CD4-positive, alpha-beta T cell treated with Interleukin-15 for 1 hour (primary cell): Measurements from ENCODE around the gene REX1BD.
"Not testable (repeated sequence)": the region's sequence is repeated elsewhere in the genome, so short reads cannot be mapped to it uniquely, and the experiment has no call there.

Experiments
- DNase-seq: peaks from one replicate; pipeline ENCODE4 v3.0.0-alpha.2; 2020

The REX1BD gene

GRCh38 chr19:18588611-18589379 is at the start of gene REX1BD:
Gene REX1BD, plus strand, starts transcription at chr19:18588798. Its CDS starts 4 bp downstream, at chr19:18588802.
- DNase-seq: peak; percentile 88

DNA sequence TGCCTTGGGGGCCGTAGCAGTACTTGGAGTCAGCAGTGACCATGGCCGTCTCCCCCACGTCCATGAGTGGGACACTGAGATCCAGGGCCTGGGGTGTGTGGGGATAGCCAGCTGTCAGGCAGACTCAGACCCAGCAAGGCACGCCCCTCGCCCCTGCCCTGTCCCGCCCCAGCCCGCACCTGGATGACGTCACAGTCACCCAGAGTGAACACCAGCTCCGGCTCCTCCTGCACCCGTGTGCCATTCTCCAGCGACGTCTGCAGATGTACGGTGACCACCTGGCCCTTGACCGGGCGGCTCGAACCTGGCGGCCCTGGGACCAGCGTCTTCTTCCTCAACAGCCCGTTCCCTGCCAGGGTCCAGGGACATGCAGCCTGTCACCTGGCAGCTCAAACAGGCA is 49.2 kb upstream of the REX1BD start:
- no peak for DNase-seq

GRCh38 chr19:18540200-18540599 is 48.4 kb upstream of the REX1BD start:
- not testable (repeated sequence) for DNase-seq

GRCh38 chr19:18541258-18541991 is 47.2 kb upstream of the REX1BD start:
- DNase-seq: no peak

DNA sequence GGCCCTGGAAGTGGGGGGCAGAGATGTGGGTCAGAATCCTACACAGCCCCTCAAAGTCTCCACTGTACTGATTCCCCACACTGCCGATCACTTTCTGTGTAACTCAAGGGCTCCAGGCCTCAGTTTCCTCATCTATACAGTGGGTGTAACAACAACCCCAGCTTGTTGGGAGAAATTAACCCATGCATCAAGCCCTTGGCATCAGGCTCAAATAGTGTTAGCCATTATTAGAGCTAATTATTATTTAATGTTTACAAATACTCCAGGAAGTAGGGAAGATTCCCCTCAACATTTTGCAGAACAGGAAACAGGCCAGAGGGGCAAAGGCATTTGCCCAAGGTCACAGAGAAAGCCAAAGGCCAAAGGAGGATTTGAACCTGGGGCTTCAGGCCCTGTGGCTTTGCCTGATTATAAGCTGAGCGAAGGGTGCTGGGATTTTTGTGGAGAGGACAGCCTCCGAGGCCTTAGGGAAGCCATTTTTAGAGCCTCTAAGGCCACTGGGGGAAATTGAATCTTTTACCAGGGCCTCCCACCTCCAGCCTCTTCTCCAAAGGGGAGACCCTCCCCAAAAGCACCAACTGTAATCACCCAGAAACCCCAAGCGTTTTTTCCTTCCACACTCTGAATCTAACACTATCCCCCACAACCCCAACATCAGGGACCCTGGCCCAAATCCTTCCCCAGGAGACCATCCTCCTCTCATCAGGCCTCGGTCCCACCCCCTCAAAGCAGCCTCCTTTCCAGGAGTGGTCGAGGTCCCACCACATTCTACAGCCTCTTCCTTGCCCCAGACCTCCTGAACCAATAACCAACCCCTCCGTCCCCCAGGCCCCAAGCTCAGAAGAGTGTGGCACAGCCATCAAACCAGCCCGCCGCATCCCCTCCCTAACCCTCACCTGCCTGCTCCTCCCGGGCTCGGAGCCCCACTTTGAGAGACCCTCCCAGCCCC is 46.3 kb upstream of the REX1BD start:
- DNase-seq: no peak

GRCh38 chr19:18542941-18543813 is 45.4 kb upstream of the REX1BD start, which contains the start of gene FKBP8:
Gene FKBP8, minus strand, starts transcription at chr19:18543573. Its CDS starts 1,603 bp downstream, at chr19:18541970.
- DNase-seq: peak; percentile 92

- DNase-seq: peak; percentile 87
Observed at GRCh38 chr19:18543814-18544475, 44.7 kb upstream of the REX1BD start.

DNA sequence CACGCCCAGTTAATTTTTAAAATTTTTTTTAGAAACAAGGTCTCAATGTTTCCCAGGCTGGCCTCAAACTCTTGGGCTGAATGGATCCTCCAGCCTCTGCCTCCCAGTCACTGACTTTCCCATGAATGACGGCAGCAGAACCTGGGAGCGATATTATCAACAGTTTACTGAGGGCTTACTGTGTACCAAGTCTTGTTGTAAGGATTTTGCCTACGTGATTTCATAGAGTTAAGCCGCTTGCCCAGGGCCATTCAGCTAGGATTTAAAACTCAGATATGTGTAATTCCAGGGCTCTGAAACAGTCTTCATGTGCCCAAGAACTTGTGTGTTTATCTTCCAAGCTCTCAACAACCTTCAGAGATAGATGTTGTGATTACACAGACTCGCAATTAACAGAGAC is 37.0 kb upstream of the REX1BD start:
- DNase-seq: no peak

- peak; percentile 99 for DNase-seq
Observed at GRCh38 chr19:18557411-18558201, 31.0 kb upstream of the REX1BD start, which contains the start of gene KXD1. Gene KXD1, plus strand, starts transcription at chr19:18557870. Its CDS starts 4,187 bp downstream, at chr19:18562057.

GRCh38 chr19:18558202-18558555 is 30.4 kb upstream of the REX1BD start:
- DNase-seq: no peak

DNA sequence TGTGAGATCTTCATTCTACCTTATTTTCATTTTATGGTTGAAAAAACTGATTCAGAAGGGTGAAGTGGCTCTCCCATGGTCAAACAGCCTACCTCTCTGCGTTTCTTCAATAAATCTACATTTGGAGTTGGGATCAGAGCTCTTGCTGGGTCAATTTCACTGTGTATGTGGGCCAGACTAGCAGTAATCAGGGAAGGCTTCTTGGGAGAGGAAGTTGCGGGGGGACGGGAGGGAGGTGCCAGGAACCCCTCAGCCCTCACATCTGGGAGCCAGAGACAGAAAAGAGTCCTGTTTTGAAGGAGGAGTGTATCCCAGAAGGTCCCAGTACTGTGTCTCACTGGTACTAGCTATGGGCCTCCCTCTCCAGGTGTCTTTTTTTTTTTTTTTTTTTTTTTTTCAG is 30.0 kb upstream of the REX1BD start:
- no peak for DNase-seq

DNA sequence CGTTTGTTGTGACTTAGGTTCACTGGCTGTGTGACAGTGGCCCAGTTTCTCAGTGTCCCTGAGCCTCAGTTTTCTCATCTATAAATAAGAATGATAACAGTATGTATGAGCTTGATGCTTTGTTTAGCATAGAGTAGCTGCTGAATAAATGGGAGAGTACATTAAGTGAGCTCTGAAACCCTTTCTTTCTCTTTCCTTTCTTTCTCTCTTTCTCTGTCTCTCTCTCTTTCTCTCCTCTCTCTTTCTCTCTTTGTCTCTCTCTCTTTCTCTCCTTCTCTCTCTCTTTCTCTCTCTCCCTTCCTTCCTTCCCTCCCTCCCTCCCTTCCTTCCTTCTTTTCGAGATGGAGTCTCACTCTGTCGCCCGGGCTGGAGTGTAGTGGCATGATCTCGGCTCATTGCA is 28.9 kb upstream of the REX1BD start:
- DNase-seq: no peak

GRCh38 chr19:18562086-18562485 is 26.5 kb upstream of the REX1BD start:
- DNase-seq: no peak

- no peak for DNase-seq
Observed at GRCh38 chr19:18566953-18567352, 21.6 kb upstream of the REX1BD start.

DNA sequence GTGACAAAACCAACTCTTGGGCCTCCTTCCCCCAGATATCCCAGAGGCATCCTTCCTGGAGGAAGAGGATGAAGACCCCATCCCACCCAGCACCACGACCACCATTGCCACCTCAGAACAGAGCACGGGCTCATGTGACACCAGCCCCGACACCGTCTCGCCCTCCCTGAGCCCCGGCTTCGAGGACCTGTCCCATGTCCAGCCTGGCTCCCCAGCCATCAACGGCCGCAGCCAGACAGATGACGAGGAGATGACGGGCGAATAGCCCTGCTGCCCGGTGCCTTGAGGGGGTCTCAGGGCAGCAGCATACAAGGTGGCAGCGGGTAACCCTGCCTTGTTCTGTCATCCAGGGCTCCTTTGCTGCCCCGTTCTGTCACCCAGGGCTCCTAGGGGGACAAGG is 20.2 kb upstream of the REX1BD start:
- DNase-seq: no peak

GRCh38 chr19:18571564-18572344 is 16.8 kb upstream of the REX1BD start, which contains the start of gene UBA52:
Gene UBA52, plus strand, starts transcription at chr19:18571857. Its CDS starts 1,444 bp downstream, at chr19:18573301.
- DNase-seq: peak; percentile 98

GRCh38 chr19:18574691-18575291 is 13.8 kb upstream of the REX1BD start:
- DNase-seq: no peak

DNA sequence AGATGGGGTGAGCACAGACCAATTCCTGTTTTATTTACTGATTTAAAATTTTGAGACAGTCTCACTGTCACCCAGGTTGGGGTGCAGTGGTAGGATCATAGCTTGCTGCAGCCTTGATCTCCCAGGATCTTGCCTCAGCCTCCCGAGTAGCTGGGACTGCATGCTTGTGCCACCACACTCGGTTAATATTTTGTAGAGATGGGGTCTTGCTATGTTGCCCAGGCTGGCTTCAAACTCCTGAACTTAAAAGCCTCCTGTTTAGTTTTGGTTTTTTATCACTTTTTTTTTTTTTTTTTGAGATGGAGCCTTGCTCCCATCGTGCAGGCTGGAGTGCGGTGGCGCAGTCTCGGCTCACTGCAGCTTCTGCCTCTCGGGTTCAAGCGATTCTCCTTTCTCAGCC is 12.2 kb upstream of the REX1BD start:
- no peak for DNase-seq

DNA sequence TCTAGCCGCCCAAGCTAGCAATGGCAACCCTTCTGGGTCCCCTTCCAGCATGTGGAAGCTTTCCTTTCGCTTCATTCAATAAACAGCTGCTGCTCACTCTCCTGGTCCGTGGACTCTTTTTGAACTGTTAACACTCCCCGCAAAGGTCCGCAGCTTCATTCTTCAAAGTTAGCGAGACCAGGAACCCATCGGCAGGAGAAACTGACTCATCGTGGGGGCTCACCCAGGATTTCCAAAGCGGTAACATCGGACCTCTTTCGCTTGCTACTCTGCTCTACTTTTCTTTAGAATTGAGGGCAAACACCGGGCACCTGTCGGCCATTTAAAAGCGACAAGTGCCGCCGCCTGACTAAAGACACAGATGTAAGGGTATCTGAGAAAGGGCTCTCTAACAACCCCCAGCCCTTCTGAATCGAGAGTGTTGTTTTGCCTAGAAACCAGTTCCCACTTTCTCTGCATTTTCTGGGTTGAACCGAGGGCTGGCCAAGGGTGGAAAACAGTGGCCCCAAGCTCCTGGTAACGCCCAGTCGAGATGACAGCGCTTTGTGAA is 11.2 kb upstream of the REX1BD start:
- DNase-seq: no peak
